Skeletal muscle satellite cell (primary cell): ENCODE data around the gene AFF2.

Experiments
- H3K27me3 ChIP-seq: 2 replicates; pipeline ENCODE4 v1.7.0; 2013; ENCODE audit warnings: low read length; ENCODE audit not compliant: control insufficient read depth, insufficient read depth
- H3K36me3 ChIP-seq: 2 replicates; pipeline ENCODE4 v1.7.0; 2013; ENCODE audit warnings: mild to moderate bottlenecking, control low read depth, low read length; ENCODE audit not compliant: insufficient read depth
- H3K4me1 ChIP-seq: 2 replicates; pipeline ENCODE4 v1.7.0; 2013; ENCODE audit warnings: low read length; ENCODE audit not compliant: control insufficient read depth, insufficient read depth
- H3K4me2 ChIP-seq: 2 replicates; pipeline ENCODE4 v1.7.0; 2013; ENCODE audit warnings: mild to moderate bottlenecking, low read length
- H3K4me3 ChIP-seq: 2 replicates; pipeline ENCODE4 v1.7.0; 2013; ENCODE audit warnings: low read length
- H3K9ac ChIP-seq: 2 replicates; pipeline ENCODE4 v1.7.0; 2013; ENCODE audit warnings: mild to moderate bottlenecking, low read depth, low read length, moderate library complexity
- H3K9me3 ChIP-seq: replicated peaks from 2 replicates; pipeline ENCODE4 v1.7.0; 2013; ENCODE audit warnings: mild to moderate bottlenecking, control low read depth, low read length

The AFF2 gene

DNA sequence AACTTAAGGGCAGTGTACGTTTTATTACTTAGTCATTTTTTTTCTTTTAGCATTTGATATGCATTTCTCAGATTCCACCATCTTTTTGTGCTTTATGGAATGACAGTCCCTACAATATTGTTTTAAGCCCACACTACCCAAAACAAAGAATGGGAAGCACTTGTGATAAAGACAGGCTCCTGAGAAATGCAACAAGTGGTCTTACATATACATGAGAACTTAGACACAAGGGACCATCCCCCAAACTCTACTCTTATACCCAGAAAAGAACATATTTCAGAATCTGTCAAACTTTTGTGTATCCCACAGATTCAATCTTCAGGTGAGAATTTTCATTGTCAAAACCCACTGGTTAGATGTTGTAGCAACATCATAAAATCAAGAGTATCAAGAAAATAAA lies 491.1 kb downstream of the AFF2 start:
- no peak overlapping the region for H3K4me2 ChIP-seq

DNA sequence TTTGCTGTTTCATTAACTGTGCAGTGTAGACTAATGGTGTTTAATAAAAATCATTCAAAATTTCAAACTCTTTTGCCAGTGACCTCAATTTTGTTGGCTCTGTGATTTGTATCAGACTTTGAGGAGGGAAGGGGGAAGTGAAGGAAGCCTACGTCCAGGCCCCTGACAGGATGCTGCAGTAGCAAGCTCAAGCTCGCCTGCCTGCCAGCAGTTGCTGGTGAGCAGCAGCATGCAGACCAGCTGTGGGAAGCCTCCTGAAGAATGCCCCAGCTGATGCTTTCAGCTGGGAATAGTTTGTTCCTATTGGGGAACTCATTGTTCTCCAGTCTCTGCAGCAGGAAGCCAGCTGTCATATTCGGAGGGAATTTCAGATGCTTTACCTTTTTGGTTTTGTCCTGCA lies 495.2 kb downstream of the AFF2 start:
- Histone ChIP-seq H3K27me3 (no peaks in the 10 kb centered on the region), H3K36me3 (no peaks in the 10 kb centered on the region), H3K4me1 (no peaks in the 10 kb centered on the region), H3K4me3 (no peak overlapping the region), H3K4me2 (no peak overlapping the region), H3K9me3 (no peaks in the 10 kb centered on the region), H3K9ac (no peak overlapping the region)

More for the DNA sequence above, 491.1 kb downstream of the AFF2 start:
- H3K4me1 ChIP-seq: no peaks in the 10 kb centered on the region
- no peaks in the 10 kb centered on the region for H3K36me3 ChIP-seq
- H3K9me3 ChIP-seq: no peaks in the 10 kb centered on the region
- no peaks in the 10 kb centered on the region for H3K27me3 ChIP-seq
- no peak overlapping the region for H3K9ac ChIP-seq
- no peak overlapping the region for H3K4me3 ChIP-seq

DNA sequence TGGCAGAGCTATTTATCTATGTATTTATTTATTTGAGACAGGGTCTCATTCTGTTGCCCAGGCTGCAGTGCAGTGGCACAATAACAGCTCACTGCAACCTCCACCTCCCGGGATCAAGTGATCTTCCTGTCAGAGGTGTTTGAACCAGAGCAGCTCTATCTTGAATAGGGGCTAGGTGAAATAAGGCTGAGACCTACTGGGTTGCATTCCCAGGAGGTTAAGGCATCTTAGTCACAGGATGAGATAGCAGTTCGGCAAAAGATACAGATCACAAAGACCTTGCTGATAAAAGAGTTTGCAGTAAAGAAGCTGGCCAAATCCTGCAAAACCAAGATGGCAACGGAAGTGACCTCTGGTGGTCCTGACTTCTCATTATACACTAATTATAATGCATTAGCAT lies 501.9 kb downstream of the AFF2 start:
- no peak overlapping the region for H3K4me2 ChIP-seq
- no peaks in the 10 kb centered on the region for H3K4me1 ChIP-seq
- H3K4me3 ChIP-seq: no peak overlapping the region
- no peaks in the 10 kb centered on the region for H3K36me3 ChIP-seq
- no peak overlapping the region for H3K9ac ChIP-seq
- H3K9me3 ChIP-seq: no peaks in the 10 kb centered on the region
- no peaks in the 10 kb centered on the region for H3K27me3 ChIP-seq

DNA sequence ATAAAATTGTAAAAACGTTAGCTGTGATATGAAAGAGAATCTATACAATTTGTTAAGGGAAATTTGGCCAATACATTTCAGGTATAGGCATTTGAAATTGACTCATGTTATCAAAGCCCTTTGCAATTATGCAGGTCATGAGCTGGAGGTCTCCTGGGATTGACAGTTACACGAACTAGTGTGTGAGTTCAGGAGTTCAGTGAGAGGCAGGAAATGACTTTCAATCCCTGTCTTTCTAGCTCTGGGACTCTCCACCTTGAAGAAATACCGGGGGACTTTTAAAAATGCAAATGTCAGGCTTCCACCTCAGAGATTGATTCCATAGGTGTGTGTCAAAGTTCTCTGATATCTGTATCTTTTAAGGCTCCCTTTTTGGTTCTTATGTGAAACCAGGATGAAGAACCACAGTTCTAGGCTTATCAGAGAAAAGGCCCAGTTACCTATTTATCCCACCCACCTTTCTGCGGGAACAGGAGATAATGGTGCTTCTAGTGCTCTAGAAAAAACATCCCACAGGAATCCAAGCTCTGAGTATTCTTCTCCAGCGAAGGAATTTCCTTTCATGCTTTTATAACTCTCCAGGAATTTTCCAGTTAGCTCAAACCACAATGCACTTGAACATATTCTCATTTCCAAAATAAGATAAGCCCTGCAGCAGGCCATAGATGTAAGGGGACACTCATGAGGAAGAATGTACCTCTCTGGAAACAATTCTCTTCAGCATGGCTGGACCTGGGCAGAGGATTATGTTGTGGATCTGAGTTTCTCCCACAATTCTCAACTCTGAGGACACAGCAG lies 503.6 kb downstream of the AFF2 start:
- Histone ChIP-seq H3K4me3 (no peak overlapping the region), H3K9me3 (no peaks in the 10 kb centered on the region), H3K36me3 (no peaks in the 10 kb centered on the region), H3K4me2 (no peak overlapping the region), H3K9ac (no peak overlapping the region), H3K4me1 (no peaks in the 10 kb centered on the region), H3K27me3 (no peaks in the 10 kb centered on the region)

DNA sequence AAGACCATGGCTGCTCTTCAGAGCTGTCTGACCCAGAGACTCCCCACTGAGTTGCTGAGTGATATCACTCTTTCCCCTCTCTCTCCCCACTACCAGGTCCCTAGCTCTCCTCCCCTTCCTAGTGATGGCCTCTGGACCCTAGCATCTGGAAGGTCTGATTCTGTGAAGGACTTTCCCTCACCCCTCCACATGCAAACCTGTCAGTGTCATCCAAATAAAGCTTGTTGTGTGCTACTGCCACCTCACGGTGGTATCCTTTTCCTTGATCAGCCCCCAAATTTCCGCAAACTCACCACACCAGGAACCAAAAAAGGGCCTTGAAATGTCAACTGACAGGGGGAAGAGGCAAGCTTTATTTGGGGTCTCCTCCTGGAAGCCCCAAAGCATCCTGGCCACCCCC lies 504.5 kb downstream of the AFF2 start:
- Histone ChIP-seq H3K9ac (no peak overlapping the region), H3K4me3 (no peak overlapping the region), H3K27me3 (no peaks in the 10 kb centered on the region), H3K9me3 (no peaks in the 10 kb centered on the region), H3K36me3 (no peaks in the 10 kb centered on the region), H3K4me2 (no peak overlapping the region), H3K4me1 (no peaks in the 10 kb centered on the region)

DNA sequence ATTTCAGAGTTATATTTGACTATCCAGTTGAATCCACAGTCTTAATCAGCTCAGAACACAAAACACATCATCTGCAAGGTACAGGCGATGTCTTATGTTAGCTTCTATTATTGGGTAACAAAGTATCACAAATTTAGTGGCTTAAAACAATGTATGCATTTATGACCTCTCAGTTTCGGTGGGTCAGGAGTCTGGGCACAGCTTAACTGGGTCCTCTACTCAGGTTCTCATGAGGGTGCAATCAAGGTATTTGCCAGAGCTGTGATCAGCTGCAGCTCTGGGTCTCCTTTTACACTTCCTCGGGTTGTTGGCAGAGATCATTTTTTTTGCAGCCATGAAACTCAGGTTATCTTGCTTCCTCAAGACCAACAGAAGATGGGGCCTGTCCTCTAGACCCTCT lies 505.8 kb downstream of the AFF2 start:
- H3K4me2 ChIP-seq: no peak overlapping the region
- H3K36me3 ChIP-seq: no peaks in the 10 kb centered on the region
- no peaks in the 10 kb centered on the region for H3K4me1 ChIP-seq
- H3K9ac ChIP-seq: no peak overlapping the region
- H3K4me3 ChIP-seq: no peak overlapping the region
- H3K9me3 ChIP-seq: no peaks in the 10 kb centered on the region
- no peaks in the 10 kb centered on the region for H3K27me3 ChIP-seq

DNA sequence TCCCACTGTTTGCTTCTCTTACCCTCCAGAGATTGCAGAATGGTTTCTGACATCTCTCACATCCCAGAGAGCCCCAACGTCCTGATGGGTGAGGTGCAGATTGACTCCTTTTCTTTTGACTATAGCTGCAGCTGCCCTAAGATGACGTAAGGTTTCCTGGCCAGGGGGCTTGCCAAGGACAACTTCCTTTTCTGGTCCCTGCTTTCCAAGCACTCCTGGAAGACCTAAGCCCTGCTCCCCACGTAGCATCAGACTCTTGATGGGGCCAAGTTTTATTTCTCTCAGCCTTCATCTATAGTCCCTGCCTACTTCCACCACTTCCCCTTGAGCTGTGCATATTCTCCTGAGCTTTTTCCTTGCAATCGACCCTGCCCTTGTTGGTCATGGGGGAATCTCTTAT lies 507.0 kb downstream of the AFF2 start:
- Histone ChIP-seq H3K36me3 (no peaks in the 10 kb centered on the region), H3K4me3 (no peak overlapping the region), H3K9me3 (no peaks in the 10 kb centered on the region), H3K9ac (no peak overlapping the region), H3K4me2 (no peak overlapping the region), H3K27me3 (no peaks in the 10 kb centered on the region), H3K4me1 (no peaks in the 10 kb centered on the region)

DNA sequence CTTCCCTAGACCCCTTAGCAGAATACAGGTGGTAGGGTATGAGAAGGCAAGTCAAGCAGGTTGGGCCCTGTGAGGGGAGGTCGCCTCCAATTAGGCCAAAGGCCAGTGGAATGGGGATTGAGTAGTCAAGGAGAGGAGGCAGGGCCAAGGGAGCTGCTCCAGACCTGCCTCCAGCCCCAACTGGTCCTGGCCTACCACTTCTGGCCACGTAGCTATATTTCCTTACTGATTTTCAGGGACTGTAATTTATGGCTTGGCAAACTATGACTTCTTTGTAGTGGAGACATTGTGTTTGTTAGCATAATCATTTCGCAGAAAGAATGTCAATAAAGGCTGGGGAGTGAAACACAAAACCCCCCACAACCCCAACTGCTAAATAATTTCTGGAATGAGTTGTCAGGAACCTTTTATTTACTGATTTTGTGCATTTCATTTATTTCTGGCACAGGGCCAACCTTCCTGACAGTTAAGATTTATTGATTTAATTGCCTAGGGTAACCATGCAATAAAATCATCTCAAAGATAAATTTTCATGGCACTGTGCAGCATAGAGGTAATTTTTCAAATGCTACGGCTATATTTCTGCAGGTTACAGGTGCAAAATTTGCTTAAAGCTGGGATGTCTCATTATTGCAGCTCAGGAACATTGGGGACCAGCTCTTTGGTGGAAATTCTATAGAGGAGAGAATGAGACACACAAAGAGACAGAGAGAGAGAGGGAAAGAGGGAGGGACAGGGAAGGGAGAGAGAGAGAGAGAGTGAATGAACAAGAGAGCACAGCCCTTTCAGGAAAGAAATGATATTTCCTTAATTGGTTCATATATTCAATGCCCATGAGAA lies 509.8 kb downstream of the AFF2 start:
- Histone ChIP-seq H3K9ac (no peak overlapping the region), H3K4me1 (no peaks in the 10 kb centered on the region), H3K4me3 (no peak overlapping the region)

DNA sequence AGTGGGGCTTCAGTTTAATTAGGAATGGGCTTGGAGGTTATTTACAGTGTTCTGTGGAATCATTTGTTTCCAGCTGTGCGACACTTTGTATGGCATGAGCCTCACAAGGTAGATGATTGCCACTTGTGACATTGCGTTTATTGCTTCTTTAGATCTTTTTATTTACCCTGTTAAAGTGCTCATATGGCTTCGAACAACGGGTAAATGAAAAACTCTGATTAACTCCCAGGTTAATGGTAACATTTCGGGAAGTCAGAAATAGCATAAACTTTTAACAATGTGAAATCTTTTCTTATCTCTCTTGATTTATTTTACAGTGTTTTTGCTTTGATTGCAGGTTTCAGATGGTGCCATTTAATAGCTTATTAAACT lies 510.4 kb downstream of the AFF2 start:
- no peak overlapping the region for H3K9ac ChIP-seq
- no peaks in the 10 kb centered on the region for H3K9me3 ChIP-seq
- no peaks in the 10 kb centered on the region for H3K36me3 ChIP-seq
- H3K27me3 ChIP-seq: no peaks in the 10 kb centered on the region
- H3K4me2 ChIP-seq: no peak overlapping the region
- no peak overlapping the region for H3K4me3 ChIP-seq
- no peaks in the 10 kb centered on the region for H3K4me1 ChIP-seq

More for the DNA sequence above, 509.8 kb downstream of the AFF2 start:
- Histone ChIP-seq H3K27me3 (no peaks in the 10 kb centered on the region), H3K9me3 (no peaks in the 10 kb centered on the region), H3K36me3 (no peaks in the 10 kb centered on the region), H3K4me2 (no peak overlapping the region)

DNA sequence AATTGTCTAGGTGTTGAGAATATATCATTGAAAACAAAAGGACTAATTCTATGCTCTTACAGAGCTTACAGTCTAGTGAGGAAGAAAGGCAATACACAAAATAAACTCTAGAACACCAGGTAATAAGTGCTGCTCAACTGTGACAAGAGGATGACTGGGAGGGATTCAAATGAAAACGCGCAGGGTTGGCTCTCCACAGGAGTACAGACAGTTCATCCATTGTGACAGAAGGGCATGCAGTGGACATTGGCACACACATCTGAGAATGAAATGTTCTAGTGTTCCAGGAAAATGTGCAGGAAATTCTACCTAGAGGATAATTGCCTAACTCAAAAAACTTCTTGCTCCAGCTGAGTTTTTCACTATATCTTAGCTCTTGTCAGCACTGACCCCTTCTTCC lies 512.7 kb downstream of the AFF2 start:
- no peaks in the 10 kb centered on the region for H3K36me3 ChIP-seq

DNA sequence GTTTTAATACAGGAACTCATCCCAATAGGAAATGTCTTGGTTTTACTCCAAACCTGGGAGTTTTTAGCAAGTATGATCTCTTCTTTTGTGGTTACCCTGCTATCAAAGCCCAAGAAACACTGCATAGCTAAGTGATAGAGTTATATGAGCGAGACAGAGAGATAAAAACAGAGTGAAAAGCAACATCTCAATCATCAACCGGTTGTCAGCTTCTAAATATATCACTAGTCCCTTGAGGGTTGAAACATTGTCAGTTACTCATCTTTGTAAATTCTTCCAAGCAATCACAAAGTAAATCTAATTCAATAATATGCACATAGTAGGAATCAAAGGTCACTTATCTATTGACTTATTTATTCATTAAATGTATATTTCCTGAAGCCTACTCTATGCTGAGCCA lies 520.7 kb downstream of the AFF2 start:
- no peak overlapping the region for H3K4me2 ChIP-seq

More for the DNA sequence above, 512.7 kb downstream of the AFF2 start:
- H3K9ac ChIP-seq: no peak overlapping the region
- no peak overlapping the region for H3K4me3 ChIP-seq
- H3K4me1 ChIP-seq: no peaks in the 10 kb centered on the region
- H3K27me3 ChIP-seq: no peaks in the 10 kb centered on the region
- no peaks in the 10 kb centered on the region for H3K9me3 ChIP-seq
- H3K4me2 ChIP-seq: no peak overlapping the region

More for the DNA sequence above, 520.7 kb downstream of the AFF2 start:
- H3K9me3 ChIP-seq: peaks cover 3% of the 10 kb centered on the region
- H3K9ac ChIP-seq: no peak overlapping the region
- no peaks in the 10 kb centered on the region for H3K27me3 ChIP-seq
- H3K36me3 ChIP-seq: no peaks in the 10 kb centered on the region
- no peak overlapping the region for H3K4me3 ChIP-seq
- H3K4me1 ChIP-seq: no peaks in the 10 kb centered on the region
